ENCODE measurements around the gene ACOX3.
"Not testable (repeated sequence)": the region's sequence is repeated elsewhere in the genome, so short reads cannot be mapped to it uniquely, and the experiment has no call there.

Gene ACOX3

DNA sequence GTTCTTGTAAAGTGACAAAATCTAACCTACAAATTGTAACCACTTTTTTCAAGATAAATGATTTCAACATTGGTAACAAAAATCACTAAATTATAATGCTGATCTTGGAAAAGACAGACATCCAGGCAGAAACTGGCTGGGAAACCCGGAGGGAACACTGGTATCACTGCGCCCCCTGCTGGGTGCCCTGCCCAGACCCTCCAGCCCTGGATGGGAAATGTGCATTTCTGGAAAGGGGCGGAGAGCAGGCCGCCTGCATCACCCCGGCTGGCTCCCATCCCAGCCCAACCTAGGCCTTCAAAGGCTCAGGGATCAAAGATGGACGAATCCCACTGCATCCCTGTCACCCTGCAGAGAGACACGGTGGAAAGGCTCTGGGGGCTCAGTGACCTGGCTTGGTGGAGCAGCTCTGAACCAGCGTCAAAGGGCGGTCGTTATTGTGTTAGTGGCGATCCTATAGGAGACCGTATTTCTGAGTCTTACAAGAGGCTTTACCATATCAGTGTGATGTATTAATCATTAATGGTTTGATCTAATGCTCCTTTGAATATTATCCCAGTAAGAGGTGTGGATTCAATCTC is 37.3 kb downstream of the ACOX3 start:
- peak; percentile 69 for DNase-seq

- DNase-seq: no peak
Observed at GRCh38 chr4:8402640-8403039, 37.9 kb downstream of the ACOX3 start.

GRCh38 chr4:8402181-8402597 is 38.3 kb downstream of the ACOX3 start:
- DNase-seq: no peak

- DNase-seq: no peak
Observed at GRCh38 chr4:8401665-8402064, 38.9 kb downstream of the ACOX3 start.

GRCh38 chr4:8400632-8401325 is 39.7 kb downstream of the ACOX3 start:
- no peak for DNase-seq

GRCh38 chr4:8399298-8399697 is 41.2 kb downstream of the ACOX3 start:
- no peak for DNase-seq

DNA sequence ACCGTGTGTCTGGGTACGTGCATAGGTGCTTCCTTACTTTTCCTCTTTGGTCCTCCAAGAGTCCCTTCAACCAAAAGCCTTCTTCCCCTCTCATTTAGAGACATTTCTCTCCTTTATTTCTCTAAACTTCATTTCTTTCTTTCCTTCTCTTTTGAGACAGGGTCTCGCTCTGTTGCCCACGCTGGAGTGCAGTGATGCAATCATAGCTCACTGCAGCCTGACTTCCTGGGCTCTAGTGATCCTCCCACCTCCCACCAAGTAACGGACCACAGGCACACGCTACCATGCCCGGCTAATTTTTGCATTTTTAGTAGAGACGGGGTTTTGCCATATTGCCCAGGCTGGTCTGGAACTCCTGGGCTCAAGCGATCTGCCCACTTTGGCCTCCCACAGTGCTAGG is 42.2 kb downstream of the ACOX3 start:
- DNase-seq: no peak

- DNase-seq: no peak
Observed at GRCh38 chr4:8396762-8397406, 43.6 kb downstream of the ACOX3 start.

GRCh38 chr4:8395504-8396296 is 44.8 kb downstream of the ACOX3 start:
- DNase-seq: no peak

DNA sequence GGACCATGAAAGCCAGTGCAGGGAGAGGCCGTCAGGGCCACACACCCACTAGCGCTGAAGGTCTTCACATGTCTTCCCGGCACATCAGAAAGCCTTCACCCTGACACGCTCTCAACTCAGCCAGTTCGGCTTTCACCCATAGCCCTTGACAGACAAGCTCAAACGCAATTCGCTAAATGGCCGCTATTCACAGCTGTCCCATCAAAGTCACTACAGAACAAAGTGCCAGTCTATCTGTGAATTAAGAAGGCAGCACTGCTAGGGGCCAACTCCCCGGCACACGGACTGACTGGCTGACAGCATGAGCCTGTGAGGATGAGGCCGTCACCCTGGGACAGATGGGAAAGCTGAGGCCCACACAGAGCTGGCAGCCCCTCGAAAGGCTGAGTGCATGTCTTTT is 45.7 kb downstream of the ACOX3 start:
- DNase-seq: no peak

DNA sequence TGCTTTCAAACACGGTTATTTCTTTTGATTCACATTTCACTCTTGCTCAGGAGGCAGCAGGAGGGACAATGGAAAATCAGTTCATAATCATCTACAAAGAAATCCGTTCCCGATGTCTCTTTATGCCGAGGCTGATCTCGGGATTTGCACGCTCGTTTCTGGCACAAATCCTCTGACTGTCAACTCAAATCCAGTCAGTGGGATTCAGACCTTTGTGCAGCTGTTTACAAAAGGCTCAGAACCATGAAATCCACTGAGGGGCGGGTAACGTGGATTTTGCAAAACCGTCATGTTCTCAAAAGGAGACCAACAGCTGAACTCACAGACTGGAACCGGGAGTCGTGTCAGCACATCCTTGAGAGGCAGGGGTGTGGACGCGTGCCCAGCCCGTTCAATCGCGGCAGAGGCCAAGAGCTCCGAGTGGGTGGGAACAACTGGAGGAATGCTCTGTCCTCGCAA is 46.4 kb downstream of the ACOX3 start:
- DNase-seq: no peak

GRCh38 chr4:8393593-8394038 is 46.9 kb downstream of the ACOX3 start:
- peak; percentile 7 for DNase-seq

DNA sequence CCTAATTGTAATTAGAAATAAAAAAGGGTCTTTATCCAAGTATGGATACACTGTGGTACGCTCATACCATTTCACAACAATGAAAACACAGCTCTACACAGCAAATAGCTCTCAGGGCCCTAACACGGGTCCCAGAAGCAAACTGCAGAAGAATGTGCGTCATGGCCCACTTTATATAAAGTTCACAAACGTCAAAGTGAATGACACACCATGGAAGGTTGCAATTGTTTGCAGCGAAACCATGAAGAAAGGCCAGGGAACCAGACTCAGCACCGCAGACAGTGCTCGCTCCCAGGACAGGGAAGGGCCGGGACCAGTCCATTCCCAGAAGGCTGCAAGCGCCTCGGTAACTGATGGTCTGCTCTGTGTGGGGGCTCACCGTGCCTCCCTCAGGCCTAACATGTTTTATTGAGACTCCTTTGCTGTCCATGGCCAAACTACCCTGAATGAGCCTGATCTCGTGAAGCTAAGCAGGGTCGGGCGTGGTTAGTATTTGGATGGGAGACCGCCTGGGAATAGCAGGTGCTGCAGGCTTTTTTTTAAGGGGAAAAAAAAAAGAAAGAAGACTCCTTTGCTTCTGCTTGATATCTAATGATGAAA is 47.8 kb downstream of the ACOX3 start:
- DNase-seq: peak; percentile 13

- peak; percentile 27 for DNase-seq
Observed at GRCh38 chr4:8391972-8392371, 48.6 kb downstream of the ACOX3 start.

DNA sequence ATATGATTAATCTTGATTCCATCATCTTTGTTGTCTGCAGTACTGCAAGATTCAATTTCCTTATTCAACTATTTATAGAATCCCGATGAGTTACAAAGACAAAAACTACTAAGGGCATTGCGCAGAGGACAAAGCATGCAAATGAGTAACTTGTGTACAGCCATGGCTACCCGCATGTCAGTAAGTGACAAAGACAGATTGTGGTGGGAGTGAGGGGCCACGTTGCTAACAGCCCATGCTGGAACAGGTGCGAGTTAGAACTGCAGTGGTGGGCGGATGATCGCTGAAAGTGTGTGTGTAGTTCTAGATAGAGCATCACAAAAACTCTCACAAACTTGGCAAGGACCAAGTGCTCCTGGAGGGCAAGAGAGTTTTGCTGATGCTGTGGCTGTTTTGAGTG is 49.5 kb downstream of the ACOX3 start:
- DNase-seq: no peak

DNA sequence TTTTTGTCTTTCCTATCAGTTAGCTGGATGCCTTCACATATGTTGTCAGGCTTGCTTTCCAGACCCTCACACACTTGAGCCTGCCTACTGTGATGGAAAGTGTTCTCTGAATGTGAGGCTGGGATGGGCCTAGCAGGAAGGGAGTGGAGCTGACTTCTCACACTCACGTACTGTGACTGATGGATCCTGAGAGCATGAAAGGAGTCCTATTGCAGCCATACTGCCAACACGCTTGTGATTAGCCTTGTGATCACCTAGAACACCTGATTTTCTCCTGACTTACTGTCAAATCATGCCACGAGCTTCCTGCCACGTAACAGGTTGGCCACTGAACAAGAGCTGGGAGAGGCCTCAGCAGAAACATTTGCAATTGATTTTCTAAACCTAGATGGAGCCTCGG is 49.9 kb downstream of the ACOX3 start:
- no peak for DNase-seq

DNA sequence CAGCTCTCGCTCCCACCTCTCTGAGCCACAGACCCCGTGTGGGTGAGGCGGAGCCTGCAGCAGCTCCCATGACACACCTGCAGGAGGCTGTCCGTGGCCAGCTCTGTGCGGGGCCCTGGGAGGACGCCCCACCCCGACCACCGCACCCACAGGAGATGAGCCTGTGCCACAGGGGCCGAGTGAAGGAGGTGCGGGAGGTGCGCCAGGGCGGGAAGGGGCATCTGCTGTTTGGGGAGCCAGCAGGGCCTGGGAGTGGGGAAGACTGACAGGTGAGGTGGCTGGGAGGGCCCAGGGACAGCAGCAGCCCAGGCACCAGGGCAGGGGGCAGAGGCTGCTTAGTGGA is 52.0 kb downstream of the ACOX3 start:
- no peak for DNase-seq

DNA sequence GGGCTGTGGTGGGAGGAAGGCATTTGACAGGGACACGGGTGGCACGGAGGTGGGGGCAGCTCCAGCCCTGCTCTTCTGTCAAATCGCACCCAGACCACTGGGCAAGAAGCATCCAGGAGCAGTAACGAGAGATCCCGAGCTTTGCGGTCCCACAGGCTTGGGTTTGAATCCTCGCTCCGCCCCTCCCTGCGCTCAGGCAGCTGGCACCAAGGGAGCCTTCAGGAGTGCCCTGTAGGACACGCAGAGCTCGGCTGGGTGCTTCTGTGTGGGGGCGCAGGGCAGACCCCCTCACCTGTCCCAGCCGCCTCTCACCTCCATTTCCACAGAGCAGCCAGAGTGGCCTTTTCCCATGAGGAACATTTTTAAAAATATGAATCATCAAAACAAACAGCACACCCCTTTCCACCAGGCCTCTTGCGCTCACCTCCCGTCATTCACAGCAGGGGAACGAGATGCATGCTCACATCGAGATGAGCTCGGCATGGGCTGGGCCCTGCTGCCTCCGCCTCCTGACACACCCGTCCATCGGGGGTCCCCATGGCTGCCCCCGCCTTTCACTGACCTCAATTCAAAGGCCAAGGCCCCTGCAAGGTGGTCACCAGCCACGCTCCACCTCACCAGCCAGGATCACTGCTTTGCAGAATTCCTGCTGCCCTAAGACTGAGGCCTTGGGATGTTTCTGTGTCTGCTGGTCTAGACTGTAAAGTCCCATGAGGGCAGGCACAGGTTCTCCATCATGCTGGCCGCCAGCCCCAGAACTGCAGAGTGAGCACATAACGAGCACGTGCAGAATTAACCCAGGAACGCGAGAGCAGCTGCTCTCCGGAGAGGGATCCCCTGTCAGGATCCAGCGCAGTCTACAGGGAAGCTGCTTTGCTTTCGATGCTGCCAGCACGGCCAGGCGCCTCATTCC is 52.7 kb downstream of the ACOX3 start:
- DNase-seq: no peak

GRCh38 chr4:8387194-8387593 is 53.3 kb downstream of the ACOX3 start:
- no peak for DNase-seq

DNA sequence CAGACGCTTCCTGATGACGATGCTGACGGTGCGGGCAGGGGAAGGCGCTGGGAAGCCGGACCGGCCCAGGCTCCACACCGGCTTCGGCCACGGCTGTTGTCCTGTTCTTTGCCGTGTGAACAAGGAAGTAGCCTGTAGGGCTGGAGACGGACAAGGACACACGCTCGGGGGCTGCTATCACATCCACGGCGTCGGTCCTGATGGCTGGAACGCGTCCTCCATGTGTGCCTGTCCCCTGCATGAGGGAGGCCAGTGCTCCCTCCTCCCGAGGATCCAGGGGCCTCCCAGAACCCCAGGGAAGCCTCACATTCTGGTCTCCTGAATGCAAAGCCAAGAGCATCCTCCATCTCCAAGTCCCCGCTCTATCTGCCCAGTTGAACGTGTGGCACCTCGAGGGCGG is 53.8 kb downstream of the ACOX3 start:
- DNase-seq: no peak

DNA sequence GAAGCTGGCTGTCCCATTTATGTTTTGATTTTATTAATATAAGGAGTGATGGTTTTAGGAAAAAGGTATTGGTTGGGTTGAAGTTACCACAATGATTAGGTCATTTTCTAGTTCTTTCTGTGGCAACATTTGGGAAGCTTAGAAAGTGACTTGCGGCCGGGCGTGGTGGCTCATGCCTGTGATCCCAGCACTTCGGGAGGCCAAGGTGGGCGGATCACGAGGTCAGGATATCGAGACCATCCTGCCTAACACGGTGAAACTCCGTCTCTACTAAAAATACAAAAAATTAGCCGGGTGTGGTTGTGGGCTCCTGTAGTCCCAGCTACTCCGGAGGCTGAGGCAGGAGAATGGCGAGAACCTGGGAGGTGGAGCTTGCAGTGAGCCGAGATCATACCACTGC is 54.4 kb downstream of the ACOX3 start:
- not testable (repeated sequence) for DNase-seq

- DNase-seq: no peak
Observed at GRCh38 chr4:8385611-8386010, 54.9 kb downstream of the ACOX3 start.

Measured in NCI-H69 (cell line).